Aorta (tissue), 5 donors: ENCODE data around the gene ATG4C. TPM values are rescaled to one million over a fixed set of nuclear protein-coding genes. Genes with fewer than 3 reads are reported as not detected.
"Not testable (repeated sequence)": the region's sequence is repeated elsewhere in the genome, so short reads cannot be mapped to it uniquely, and the experiment has no call there.

ENCODE experiments used
- ATAC-seq: fragments of 200-7000 bp; cut with Tn5 transposase; one replicate; pipeline ENCODE4 v1.9.1; 2022; ENCODE audit warnings: moderate library complexity; ENCODE audit not compliant: low FRiP score
- DNase-seq, 2 donors: peaks; one replicate each; pipeline ENCODE4 v3.0.0-alpha.2; 2020
- H3K27ac ChIP-seq, 2 donors: one replicate each; pipeline ENCODE4 v1.5.1; 2013; ENCODE audit warnings: low read length in 2 of 2, mild to moderate bottlenecking in 2 of 2, moderate library complexity in 2 of 2, control low read depth in 1 of 2, inconsistent platforms in 1 of 2, low read depth in 1 of 2
- H3K27me3 ChIP-seq, 2 donors: one replicate each; pipeline ENCODE4 v1.6.1; 2013; ENCODE audit warnings: control low read depth in 1 of 2, low read length in 1 of 2, mild to moderate bottlenecking in 1 of 2, moderate library complexity in 1 of 2; ENCODE audit not compliant: insufficient read depth in 2 of 2, control insufficient read depth in 1 of 2
- H3K36me3 ChIP-seq, 2 donors: one replicate each; pipeline ENCODE4 v1.6.1; 2013; ENCODE audit warnings: control low read depth in 1 of 2, low read length in 1 of 2, mild to moderate bottlenecking in 1 of 2; ENCODE audit not compliant: insufficient read depth in 2 of 2, control insufficient read depth in 1 of 2
- H3K4me1 ChIP-seq, 2 donors: one replicate each; pipeline ENCODE4 v1.6.1; 2013; ENCODE audit warnings: low read length in 2 of 2, control low read depth in 1 of 2, mild to moderate bottlenecking in 1 of 2, moderate library complexity in 1 of 2; ENCODE audit not compliant: insufficient read depth in 2 of 2, control insufficient read depth in 1 of 2
- H3K4me3 ChIP-seq, 2 donors: one replicate each; pipeline ENCODE4 v1.5.1; 2013; ENCODE audit warnings: low read length in 2 of 2, control low read depth in 1 of 2, mild to moderate bottlenecking in 1 of 2
- H3K9me3 ChIP-seq: one replicate; pipeline ENCODE4 v1.6.1; 2013; ENCODE audit warnings: mild to moderate bottlenecking, low read length; ENCODE audit not compliant: control insufficient read depth
- WGBS, 2 donors: extraction: QIAGEN DNeasy Blood & Tissue Kit; methylation state at CpG; one replicate each; pipeline ENCODE4 v1.1.7; 2013; 5-methylcytosine and 5-hydroxymethylcytosine counted together
- intact Hi-C, 2 donors: fragments of 100-400 bp; cut with DNase I; formaldehyde crosslinking; loops; one replicate each; pipeline versions ENCODE4 v1.14.2 to v1.15.0; 2022
- polyA plus RNA-seq, 2 donors: library from polyadenylated mRNA; stranded (reverse); fragments of 200-250 nt; gene quantifications; one replicate each; pipeline ENCODE4 v1.2.3, GENCODE V29; 2013
- total RNA-seq, 2 donors: library from RNA; stranded (reverse); fragmentation: NEBNext Ultra II Directional; extraction: Animal tissue kit (Norgen Biotek cat#: 25700); gene quantifications; one replicate each; pipeline ENCODE4 v1.2.1, GENCODE V29; 2021
- donor health status: healthy with polysubstance abuse.
- donor health status: Bipolar disorder and iron deficiency.
- donor health status: DM: no; HTN: no; CAD: no.
- donor health status: DM: no; HTN: no; CAD: no.
- donor health status: DM: yes; HTN: yes; CAD: no.

ATG4C gene
- total and polyA plus RNA-seq, 4 donors: 5.8 to 18.4 (median 8.4) TPM

GRCh38 chr1:62753031-62753965 lies 30.6 kb upstream of the ATG4C start:
- H3K9me3 ChIP-seq: peaks cover 2% of the 10 kb centered on the region
- no peak overlapping the region for H3K4me3 ChIP-seq
- WGBS, 2 donors: 78 to 84% methylated on average over 31 to 35 of the region's 35 CpGs
- H3K4me1 ChIP-seq: peaks cover 3 to 4% of the 10 kb centered on the region in 2 donors
- H3K27ac ChIP-seq: no peak overlapping the region
- peak; percentile 50 for ATAC-seq
- intact Hi-C loops: no loop called here
- no peaks in the 10 kb centered on the region for H3K27me3 ChIP-seq
- no peaks in the 10 kb centered on the region for H3K36me3 ChIP-seq
- DNase-seq: no peak

- H3K27ac ChIP-seq, H3K4me1 ChIP-seq, H3K4me3 ChIP-seq, DNase-seq, H3K27me3 ChIP-seq, H3K36me3 ChIP-seq, intact Hi-C loops, ATAC-seq, H3K9me3 ChIP-seq: not testable (repeated sequence)
- 93 to 97% methylated on average over 13 of the region's 13 CpGs for WGBS, 2 donors
These were observed 29.0 kb upstream of the ATG4C start for GRCh38 chr1:62754938-62755337.

- H3K4me3 ChIP-seq, intact Hi-C loops, H3K36me3 ChIP-seq, ATAC-seq, H3K4me1 ChIP-seq, DNase-seq, H3K9me3 ChIP-seq, H3K27me3 ChIP-seq: not testable (repeated sequence)
- WGBS, 2 donors: 81 to 86% methylated on average over 5 of the region's 5 CpGs
- peak overlapping the region in 1 of 2 donors; percentile 10 for H3K27ac ChIP-seq
These were observed 27.6 kb upstream of the ATG4C start for GRCh38 chr1:62756255-62756884.

DNA sequence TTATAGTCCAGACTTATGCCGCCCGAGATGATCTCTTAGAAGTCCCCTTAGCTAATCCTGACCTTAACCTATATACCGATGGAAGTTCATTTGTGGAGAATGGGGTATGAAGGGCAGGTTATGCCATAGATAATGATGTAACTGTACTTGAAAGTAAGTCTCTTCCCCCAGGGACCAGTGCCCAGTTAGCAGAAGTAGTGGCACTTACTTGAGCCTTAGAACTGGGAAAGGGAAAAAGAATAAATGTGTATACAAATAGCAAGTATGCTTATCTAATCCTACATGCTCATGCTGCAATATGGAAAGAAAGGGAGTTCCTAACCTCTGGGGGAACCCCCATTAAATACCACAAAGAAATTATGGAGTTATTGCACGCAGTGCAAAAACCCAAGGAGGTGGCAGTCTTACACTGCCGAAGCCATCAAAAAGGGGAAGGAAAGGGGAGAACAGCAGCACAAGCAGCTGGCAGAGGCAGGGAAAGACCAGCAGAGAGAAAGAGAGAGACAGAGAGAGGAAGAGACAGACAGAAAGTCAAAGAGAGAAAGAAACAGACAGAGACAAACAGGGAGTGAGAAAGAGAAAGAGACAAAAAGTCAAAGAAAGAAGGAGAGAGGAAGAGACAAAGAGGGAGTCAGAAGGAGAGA lies 24.6 kb upstream of the ATG4C start:
- H3K9me3 ChIP-seq, intact Hi-C loops, H3K4me1 ChIP-seq, H3K36me3 ChIP-seq, H3K27me3 ChIP-seq, ATAC-seq, H3K27ac ChIP-seq, DNase-seq, H3K4me3 ChIP-seq: not testable (repeated sequence)
- 87 to 92% methylated on average over 3 to 5 of the region's 5 CpGs for WGBS, 2 donors

DNA sequence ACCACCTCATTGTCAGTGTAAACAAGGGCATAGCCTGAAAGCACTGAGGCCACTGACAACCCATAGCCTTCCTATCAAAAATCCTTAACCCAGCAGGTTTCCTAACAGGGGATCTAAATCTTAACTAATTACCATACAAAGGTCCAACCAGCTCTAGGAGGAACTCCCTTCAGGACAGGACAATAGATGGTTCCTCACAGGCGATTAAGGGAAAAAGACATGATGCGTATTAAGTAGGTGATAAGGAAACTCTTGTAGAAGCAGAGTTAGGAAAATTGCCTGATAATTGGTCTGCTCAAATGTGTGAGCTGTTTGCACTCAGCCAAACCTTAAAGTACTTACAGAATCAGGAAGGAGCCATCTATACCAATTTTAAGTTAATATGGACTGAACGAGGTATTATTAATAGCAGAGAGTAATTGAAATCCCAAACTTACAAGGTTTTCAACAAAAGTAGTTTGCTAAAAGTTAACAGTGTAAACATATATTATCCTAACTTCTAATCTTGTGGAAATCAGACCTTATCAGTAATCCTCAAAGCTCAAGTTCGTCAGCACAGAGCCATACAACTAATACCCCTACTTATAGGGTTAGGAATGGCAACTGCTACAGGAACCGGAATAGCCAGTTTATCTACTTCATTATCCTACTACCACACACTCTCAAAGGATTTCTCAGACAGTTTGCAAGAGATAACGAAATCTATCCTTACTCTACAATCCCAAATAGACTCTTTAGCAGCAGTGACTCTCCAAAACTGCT lies 23.7 kb upstream of the ATG4C start:
- DNase-seq, H3K27me3 ChIP-seq, H3K4me3 ChIP-seq, ATAC-seq, H3K4me1 ChIP-seq, intact Hi-C loops, H3K36me3 ChIP-seq, H3K9me3 ChIP-seq, H3K27ac ChIP-seq: not testable (repeated sequence)
- WGBS, 2 donors: 95 to 96% methylated on average over 6 of the region's 6 CpGs

DNA sequence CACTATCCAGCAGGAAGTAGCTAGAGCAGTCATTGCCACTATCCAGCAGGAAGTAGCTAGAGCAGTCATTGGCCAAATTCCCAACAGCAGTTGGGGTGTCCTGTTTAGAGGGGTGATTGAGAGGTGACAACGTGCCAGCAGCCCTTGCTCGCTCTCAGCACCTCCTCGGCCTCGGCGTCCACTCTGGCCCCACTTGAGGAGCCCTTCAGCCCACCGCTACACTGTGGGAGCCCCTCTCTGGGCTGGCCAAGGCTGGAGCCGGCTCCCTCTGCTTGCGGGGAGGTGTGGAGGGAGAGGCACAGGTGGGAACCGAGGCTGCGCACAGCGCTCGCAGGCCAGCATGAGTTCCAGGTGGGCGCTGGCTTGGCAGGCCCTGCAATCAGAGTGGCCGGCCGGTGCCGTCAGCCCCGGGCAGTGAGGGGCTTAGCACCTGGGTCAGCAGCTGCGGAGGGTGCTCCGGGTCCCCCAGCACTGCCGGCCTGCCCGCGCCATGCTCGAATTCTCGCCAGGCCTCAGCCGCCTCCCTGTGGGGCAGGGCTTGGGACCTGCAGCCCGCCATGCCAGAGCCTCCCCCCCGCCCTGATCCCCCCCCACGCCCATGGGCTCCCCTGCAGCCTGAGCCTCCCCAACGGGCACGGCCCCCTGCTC lies 22.6 kb upstream of the ATG4C start:
- H3K4me1 ChIP-seq, intact Hi-C loops, H3K9me3 ChIP-seq, H3K36me3 ChIP-seq, H3K4me3 ChIP-seq, H3K27me3 ChIP-seq, H3K27ac ChIP-seq, DNase-seq, ATAC-seq: not testable (repeated sequence)
- 93 to 96% methylated on average over 23 to 30 of the region's 30 CpGs for WGBS, 2 donors

GRCh38 chr1:62762027-62762426 lies 21.9 kb upstream of the ATG4C start:
- ATAC-seq, intact Hi-C loops, H3K27me3 ChIP-seq, H3K9me3 ChIP-seq, H3K4me3 ChIP-seq, H3K36me3 ChIP-seq, H3K27ac ChIP-seq, H3K4me1 ChIP-seq, DNase-seq: not testable (repeated sequence)
- 91 to 92% methylated on average over 4 of the region's 4 CpGs for WGBS, 2 donors

DNA sequence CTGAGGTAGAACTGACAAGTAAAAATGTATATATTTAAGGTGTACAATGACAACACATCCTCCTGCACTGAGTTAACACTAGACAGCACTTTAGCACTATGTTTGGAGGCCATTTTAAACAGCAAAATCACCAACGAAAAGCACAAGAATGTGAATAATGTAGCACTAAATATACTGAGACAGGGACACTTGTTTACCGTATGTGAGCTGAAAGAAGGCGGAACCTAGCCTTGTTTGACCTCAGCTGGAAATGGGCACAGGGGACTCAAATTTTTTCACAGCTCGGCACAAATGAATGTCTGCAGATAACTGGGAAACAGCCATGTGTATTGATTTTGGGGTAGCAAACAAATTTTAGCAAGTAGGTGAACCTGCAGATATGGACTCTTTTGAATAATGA lies 18.0 kb upstream of the ATG4C start:
- no peaks in the 10 kb centered on the region for H3K4me1 ChIP-seq
- H3K36me3 ChIP-seq: no peaks in the 10 kb centered on the region
- no peak for DNase-seq
- intact Hi-C loops: no loop called here
- H3K4me3 ChIP-seq: no peak overlapping the region
- 34 to 36% methylated on average over 4 of the region's 4 CpGs for WGBS, 2 donors
- no peak overlapping the region for H3K27ac ChIP-seq
- no peaks in the 10 kb centered on the region for H3K9me3 ChIP-seq
- no peak for ATAC-seq
- no peaks in the 10 kb centered on the region for H3K27me3 ChIP-seq
